ENCODE results near the gene NSDHL. TPM values are rescaled to one million over a fixed set of nuclear protein-coding genes. Genes with fewer than 3 reads are reported as not detected.
"Not testable (repeated sequence)": the region's sequence is repeated elsewhere in the genome, so short reads cannot be mapped to it uniquely, and the experiment has no call there.

NSDHL gene
- total and polyA plus RNA-seq, 2 experiments from 2014 or later: 46.2 to 62.9 TPM

DNA sequence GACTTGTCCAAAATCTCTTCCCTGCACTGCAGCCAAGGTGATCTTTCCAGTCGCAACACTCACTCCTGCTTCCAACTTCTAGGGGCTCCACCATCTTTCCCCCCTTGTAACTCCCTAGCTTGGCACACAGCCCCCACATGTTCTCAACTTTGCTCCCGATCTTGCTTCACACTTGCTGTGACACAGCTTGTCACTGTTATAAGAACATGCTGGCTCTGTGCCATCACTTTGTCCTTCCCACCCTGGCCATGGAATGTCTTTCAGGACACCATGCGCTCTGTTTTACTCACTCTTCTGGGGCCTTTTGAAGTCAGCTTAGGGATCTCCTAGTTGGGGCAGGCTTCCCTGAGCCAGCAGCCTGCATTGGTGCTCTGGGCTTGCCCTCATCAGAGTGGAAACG is 2.5 kb downstream of the NSDHL start:
- Histone ChIP-seq H3K9me3 (ENCODE audit: low read depth) (no peaks in the 10 kb centered on the region), H3K27ac (no peak overlapping the region), H3K4me3 (no peak overlapping the region), H3K36me3 (replicated peaks; ENCODE audit: insufficient read depth, low read depth) (no peaks in the 10 kb centered on the region), H2AFZ (no peak overlapping the region), H3K4me1 (ENCODE audit: insufficient read depth) (no peaks in the 10 kb centered on the region), H3K4me2 (peak overlapping the region; percentile 78), H3K27me3 (no peaks in the 10 kb centered on the region), H3K79me2 (peaks cover 41% of the 10 kb centered on the region), H3K9me2 (replicated peaks; ENCODE audit: insufficient read depth) (no peaks in the 10 kb centered on the region), H4K20me1 (ENCODE audit: insufficient read depth, poor library complexity, severe bottlenecking) (no peaks in the 10 kb centered on the region)
- TF ChIP-seq EZH2phosphoT487 (IDR thresholded peaks at IDR 0.05; ENCODE audit: low read depth, severe bottlenecking, unreplicated experiment) (no peak), EZH2 (IDR thresholded peaks at IDR 0.05; ENCODE audit: borderline replicate concordance) (no peak)
- TF ChIP-seq, protein P1, sequence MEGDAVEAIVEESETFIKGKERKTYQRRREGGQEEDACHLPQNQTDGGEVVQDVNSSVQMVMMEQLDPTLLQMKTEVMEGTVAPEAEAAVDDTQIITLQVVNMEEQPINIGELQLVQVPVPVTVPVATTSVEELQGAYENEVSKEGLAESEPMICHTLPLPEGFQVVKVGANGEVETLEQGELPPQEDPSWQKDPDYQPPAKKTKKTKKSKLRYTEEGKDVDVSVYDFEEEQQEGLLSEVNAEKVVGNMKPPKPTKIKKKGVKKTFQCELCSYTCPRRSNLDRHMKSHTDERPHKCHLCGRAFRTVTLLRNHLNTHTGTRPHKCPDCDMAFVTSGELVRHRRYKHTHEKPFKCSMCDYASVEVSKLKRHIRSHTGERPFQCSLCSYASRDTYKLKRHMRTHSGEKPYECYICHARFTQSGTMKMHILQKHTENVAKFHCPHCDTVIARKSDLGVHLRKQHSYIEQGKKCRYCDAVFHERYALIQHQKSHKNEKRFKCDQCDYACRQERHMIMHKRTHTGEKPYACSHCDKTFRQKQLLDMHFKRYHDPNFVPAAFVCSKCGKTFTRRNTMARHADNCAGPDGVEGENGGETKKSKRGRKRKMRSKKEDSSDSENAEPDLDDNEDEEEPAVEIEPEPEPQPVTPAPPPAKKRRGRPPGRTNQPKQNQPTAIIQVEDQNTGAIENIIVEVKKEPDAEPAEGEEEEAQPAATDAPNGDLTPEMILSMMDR (IDR thresholded peaks at IDR 0.05; ENCODE audit: poor library complexity): no peak
- DNase-seq (ENCODE audit: low spot score): peak; percentile 21
- WGBS (ENCODE audit: low lambda C conversion rate, missing lambda C conversion rate): 84% methylated on average over 4 of the region's 4 CpGs

DNA sequence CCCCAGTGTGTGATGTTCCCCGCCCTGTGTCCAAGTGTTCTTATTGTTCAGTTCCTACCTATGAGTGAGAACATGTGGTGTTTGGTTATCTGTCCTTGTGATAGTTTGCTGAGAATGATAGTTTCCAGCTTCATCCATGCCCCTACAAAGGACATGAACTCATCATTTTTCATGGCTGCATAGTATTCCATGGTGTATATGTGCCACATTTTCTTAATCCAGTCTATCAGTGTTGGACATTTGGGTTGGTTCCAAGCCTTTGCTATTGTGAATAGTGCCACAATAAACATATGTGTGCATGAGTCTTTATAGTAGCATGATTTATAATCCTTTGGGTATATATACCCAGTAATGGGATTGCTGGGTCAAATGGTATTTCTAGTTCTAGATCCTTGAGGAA is 4.6 kb downstream of the NSDHL start:
- not testable (repeated sequence) for H3K36me3 ChIP-seq (replicated peaks; ENCODE audit: insufficient read depth, low read depth); H3K4me3 ChIP-seq; H3K9me3 ChIP-seq (ENCODE audit: low read depth); DNase-seq (ENCODE audit: low spot score); H3K9me2 ChIP-seq (replicated peaks; ENCODE audit: insufficient read depth); H3K4me1 ChIP-seq (ENCODE audit: insufficient read depth); H2AFZ ChIP-seq; H3K27ac ChIP-seq; H4K20me1 ChIP-seq (ENCODE audit: insufficient read depth, poor library complexity, severe bottlenecking); H3K27me3 ChIP-seq; H3K4me2 ChIP-seq
- 88% methylated on average over 1 of the region's 1 CpG for WGBS (ENCODE audit: low lambda C conversion rate, missing lambda C conversion rate)
- peaks cover 46% of the 10 kb centered on the region for H3K79me2 ChIP-seq

DNA sequence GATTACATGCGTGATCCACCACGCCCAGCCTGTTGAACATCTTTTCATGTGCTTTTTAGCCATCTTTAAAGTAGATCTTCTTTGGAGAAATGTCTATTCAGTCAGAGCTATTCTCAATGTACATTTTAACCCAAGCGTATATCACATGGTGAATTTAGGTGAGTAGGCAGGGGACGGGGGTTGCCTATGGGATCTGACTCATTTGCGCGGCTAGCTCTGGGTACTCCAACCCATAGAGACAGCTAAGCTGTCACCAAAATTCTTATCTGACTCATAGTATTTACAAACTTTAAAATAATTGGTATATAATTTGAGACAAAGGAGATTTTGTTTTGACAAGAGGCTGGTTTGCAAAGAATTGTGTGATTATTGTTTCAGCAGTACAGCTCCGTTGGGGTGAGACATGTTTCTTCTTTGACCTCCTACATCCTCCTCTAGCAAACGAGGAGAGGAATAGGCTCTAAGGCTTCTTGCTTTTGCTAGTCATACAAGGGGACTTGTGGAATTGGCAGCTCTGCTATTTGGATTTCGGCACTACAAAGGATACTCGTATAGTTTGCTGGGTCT is 12.0 kb downstream of the NSDHL start:
- Histone ChIP-seq H4K20me1 (ENCODE audit: insufficient read depth, poor library complexity, severe bottlenecking) (no peaks in the 10 kb centered on the region), H3K9me2 (replicated peaks; ENCODE audit: insufficient read depth) (no peaks in the 10 kb centered on the region), H3K4me1 (ENCODE audit: insufficient read depth) (no peaks in the 10 kb centered on the region), H3K36me3 (replicated peaks; ENCODE audit: insufficient read depth, low read depth) (no peaks in the 10 kb centered on the region), H3K4me2 (no peak overlapping the region), H3K79me2 (peaks cover 26% of the 10 kb centered on the region), H3K9me3 (ENCODE audit: low read depth) (no peaks in the 10 kb centered on the region), H3K4me3 (no peak overlapping the region), H3K27ac (no peak overlapping the region), H2AFZ (no peak overlapping the region), H3K27me3 (no peaks in the 10 kb centered on the region)
- WGBS (ENCODE audit: low lambda C conversion rate, missing lambda C conversion rate): 85% methylated on average over 10 of the region's 10 CpGs
- no peak for DNase-seq (ENCODE audit: low spot score)
- TF ChIP-seq, protein P1 (IDR thresholded peaks at IDR 0.05; ENCODE audit: poor library complexity): no peak
- TF ChIP-seq EZH2phosphoT487 (IDR thresholded peaks at IDR 0.05; ENCODE audit: low read depth, severe bottlenecking, unreplicated experiment) (no peak), EZH2 (IDR thresholded peaks at IDR 0.05; ENCODE audit: borderline replicate concordance) (no peak)

DNA sequence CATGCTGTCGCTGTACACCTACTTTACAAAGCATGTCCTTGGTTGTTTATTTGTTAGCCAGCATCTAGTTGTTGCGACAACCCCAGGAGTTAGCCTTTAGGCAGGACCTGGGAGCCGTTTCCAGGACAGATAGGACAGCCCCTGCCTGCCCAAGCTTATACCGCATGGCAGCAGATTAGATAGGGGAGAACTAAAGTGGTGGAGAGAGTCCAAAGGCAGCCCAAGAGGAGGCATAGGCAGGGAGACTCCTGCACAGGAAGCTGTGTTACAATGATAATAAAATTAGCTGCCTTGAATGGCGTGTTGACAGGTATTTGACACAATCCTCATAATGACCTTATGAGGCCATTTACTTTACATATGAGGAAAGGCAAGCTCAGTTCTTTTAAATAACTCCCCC is 13.0 kb downstream of the NSDHL start:
- 75% methylated on average over 5 of the region's 5 CpGs for WGBS (ENCODE audit: low lambda C conversion rate, missing lambda C conversion rate)
- no peaks in the 10 kb centered on the region for H4K20me1 ChIP-seq (ENCODE audit: insufficient read depth, poor library complexity, severe bottlenecking)
- TF ChIP-seq, protein P1 (IDR thresholded peaks at IDR 0.05; ENCODE audit: poor library complexity): no peak
- TF ChIP-seq EZH2phosphoT487 (IDR thresholded peaks at IDR 0.05; ENCODE audit: low read depth, severe bottlenecking, unreplicated experiment) (no peak), EZH2 (IDR thresholded peaks at IDR 0.05; ENCODE audit: borderline replicate concordance) (no peak)
- H3K9me2 ChIP-seq (replicated peaks; ENCODE audit: insufficient read depth): no peaks in the 10 kb centered on the region
- no peak overlapping the region for H3K4me2 ChIP-seq
- no peaks in the 10 kb centered on the region for H3K36me3 ChIP-seq (replicated peaks; ENCODE audit: insufficient read depth, low read depth)
- H2AFZ ChIP-seq: no peak overlapping the region
- no peak for DNase-seq (ENCODE audit: low spot score)
- H3K4me1 ChIP-seq (ENCODE audit: insufficient read depth): no peaks in the 10 kb centered on the region
- no peak overlapping the region for H3K27ac ChIP-seq
- no peaks in the 10 kb centered on the region for H3K9me3 ChIP-seq (ENCODE audit: low read depth)
- no peaks in the 10 kb centered on the region for H3K27me3 ChIP-seq
- H3K4me3 ChIP-seq: no peak overlapping the region
- peaks cover 26% of the 10 kb centered on the region for H3K79me2 ChIP-seq

Data from hepatocyte (in vitro differentiated cells).